ENCODE results near the gene ANKFN1.

DNA sequence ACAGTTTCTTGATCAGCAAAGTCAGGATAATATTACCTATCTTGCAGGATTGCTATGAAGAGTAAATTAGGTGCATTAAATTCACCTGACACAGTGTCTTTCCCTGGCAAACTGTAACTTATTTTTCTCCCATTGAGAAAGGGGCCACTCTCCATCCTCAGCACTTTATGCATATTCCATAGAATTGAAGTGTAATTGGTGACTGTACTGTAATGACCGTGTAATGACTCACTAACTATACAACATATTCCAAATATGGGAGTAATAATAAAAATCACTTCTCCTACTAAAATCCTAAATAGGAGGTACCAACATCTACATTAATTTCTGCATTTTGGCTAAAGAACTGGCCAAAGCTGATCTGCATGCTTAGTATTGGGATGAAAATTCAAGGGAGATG, 298.4 kb downstream of the ANKFN1 start:
- TF ChIP-seq GATA2 (IDR thresholded peaks at IDR 0.05; ENCODE audit: low read depth, low read length) (no peak), GATA3 (IDR thresholded peaks at IDR 0.05; ENCODE audit: low read depth, low read length) (no peak)

Measured in SH-SY5Y (cell line).